VCaP (cell line): ENCODE results near the gene PLCB4.

ENCODE experiments used
- H3K27ac ChIP-seq: fragments of 450-650 bp; 2 replicates; pipeline ENCODE4 v1.5.1; 2017
- CTCF ChIP-seq: fragments of 450-650 bp; conservative IDR thresholded peaks from 2 replicates; pipeline ENCODE4 v1.5.1; 2017; ENCODE audit warnings: mild to moderate bottlenecking, moderate library complexity

Gene PLCB4

GRCh38 chr20:9487231-9487630, 418.3 kb downstream of the PLCB4 start:
- H3K27ac ChIP-seq: no peak overlapping the region
- no peak for TF ChIP-seq CTCF

- no peak overlapping the region for H3K27ac ChIP-seq
- no peak for TF ChIP-seq CTCF
These were observed 419.2 kb downstream of the PLCB4 start for GRCh38 chr20:9488063-9488462.

GRCh38 chr20:9490161-9490560, 421.3 kb downstream of the PLCB4 start:
- H3K27ac ChIP-seq: no peak overlapping the region
- TF ChIP-seq CTCF: no peak

GRCh38 chr20:9490631-9491030, 421.7 kb downstream of the PLCB4 start:
- H3K27ac ChIP-seq: no peak overlapping the region
- TF ChIP-seq CTCF: no peak

- no peak overlapping the region for H3K27ac ChIP-seq
- TF ChIP-seq CTCF: no peak
These were observed 422.4 kb downstream of the PLCB4 start for GRCh38 chr20:9491324-9491723.

- no peak overlapping the region for H3K27ac ChIP-seq
- no peak for TF ChIP-seq CTCF
These were observed 423.2 kb downstream of the PLCB4 start for GRCh38 chr20:9492067-9492466.

GRCh38 chr20:9493803-9494202, 424.9 kb downstream of the PLCB4 start:
- no peak overlapping the region for H3K27ac ChIP-seq
- no peak for TF ChIP-seq CTCF

GRCh38 chr20:9495701-9496100, 426.8 kb downstream of the PLCB4 start:
- TF ChIP-seq CTCF: no peak

More at GRCh38 chr20:9495701-9496100, 426.8 kb downstream of the PLCB4 start:
- no peak overlapping the region for H3K27ac ChIP-seq
